ENCODE results near the gene DDX54. TPM values are rescaled to one million over a fixed set of nuclear protein-coding genes. Genes with fewer than 3 reads are reported as not detected.

Gene DDX54
- total RNA-seq, 1 experiment from 2014 or later, result 151 TPM

- no peak for TF ChIP-seq ATF1 (CRISPR knock-in tag; IDR thresholded peaks at IDR 0.05)
- no peak for TF ChIP-seq MYBL2 (CRISPR knock-in tag; IDR thresholded peaks at IDR 0.05)
- TF ChIP-seq ELF4 (CRISPR knock-in tag; IDR thresholded peaks at IDR 0.05; ENCODE audit: low read depth), result no peak
- TF ChIP-seq GTF2I (CRISPR knock-in tag; conservative IDR thresholded peaks at IDR 0.05), result no peak
- no peak for TF ChIP-seq ZBTB21 (CRISPR knock-in tag; IDR thresholded peaks at IDR 0.05; ENCODE audit: borderline replicate concordance)
- TF ChIP-seq ZNF263 (CRISPR knock-in tag; IDR thresholded peaks at IDR 0.05; ENCODE audit: low read depth), result no peak
- no peak for TF ChIP-seq NR2C2 (CRISPR knock-in tag; IDR thresholded peaks at IDR 0.05)
- no peak for TF ChIP-seq ZNF121 (CRISPR knock-in tag; IDR thresholded peaks at IDR 0.05)
- TF ChIP-seq ETV6 (CRISPR knock-in tag; IDR thresholded peaks at IDR 0.05), result no peak
- TF ChIP-seq JUN (CRISPR knock-in tag; IDR thresholded peaks at IDR 0.05), result no peak
- TF ChIP-seq, protein P1, sequence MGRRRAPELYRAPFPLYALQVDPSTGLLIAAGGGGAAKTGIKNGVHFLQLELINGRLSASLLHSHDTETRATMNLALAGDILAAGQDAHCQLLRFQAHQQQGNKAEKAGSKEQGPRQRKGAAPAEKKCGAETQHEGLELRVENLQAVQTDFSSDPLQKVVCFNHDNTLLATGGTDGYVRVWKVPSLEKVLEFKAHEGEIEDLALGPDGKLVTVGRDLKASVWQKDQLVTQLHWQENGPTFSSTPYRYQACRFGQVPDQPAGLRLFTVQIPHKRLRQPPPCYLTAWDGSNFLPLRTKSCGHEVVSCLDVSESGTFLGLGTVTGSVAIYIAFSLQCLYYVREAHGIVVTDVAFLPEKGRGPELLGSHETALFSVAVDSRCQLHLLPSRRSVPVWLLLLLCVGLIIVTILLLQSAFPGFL (CRISPR knock-in tag; IDR thresholded peaks at IDR 0.05; ENCODE audit: borderline replicate concordance), result no peak
These were observed 9.7 kb upstream of the DDX54 start (continued) for GRCh38 chr12:113194971-113195391.

DNA sequence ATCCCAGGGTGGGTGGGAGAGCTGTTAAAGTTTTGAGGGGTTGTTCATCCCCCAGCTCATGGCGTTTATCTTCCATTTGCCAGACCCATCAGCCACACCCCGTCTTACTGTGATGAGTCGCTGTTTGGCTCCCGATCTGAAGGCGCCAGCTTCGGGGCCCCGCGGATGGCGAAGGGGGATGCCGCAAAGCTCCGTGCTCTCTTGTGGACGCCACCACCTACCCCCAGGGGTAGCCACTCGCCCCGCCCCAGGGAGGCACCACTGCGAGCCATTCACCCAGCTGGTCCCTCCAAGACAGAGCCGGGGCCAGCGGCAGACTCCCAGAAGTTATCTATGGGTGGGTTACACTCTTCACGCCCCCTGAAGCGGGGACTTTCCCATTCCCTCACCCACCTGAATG, 5.9 kb upstream of the DDX54 start:
- Mint-ChIP-seq H3K27me3 (ENCODE audit: low read depth) (no peaks in the 10 kb centered on the region), H3K27ac (no peak overlapping the region), H3K4me1 (peaks cover 16% of the 10 kb centered on the region), H3K9me3 (no peaks in the 10 kb centered on the region), H3K4me3 (no peak overlapping the region), H3K36me3 (peaks cover 33% of the 10 kb centered on the region)
- ATAC-seq, result no peak
- CTCF ChIA-PET, result interaction anchor here (1.3 kb wide), 2 partner anchors 98 to 234 kb away, joined by 3 read pairs; no protein-coding TSS in a partner anchor
- POLR2A ChIA-PET, result interaction anchor here (0.8 kb wide), 1 partner anchor 28 kb away, joined by 4 read pairs; no protein-coding TSS in a partner anchor
- no peak for DNase-seq (ENCODE audit: low spot score)
- TF ChIP-seq RELA (CRISPR knock-in tag; IDR thresholded peaks at IDR 0.05; ENCODE audit: borderline replicate concordance), result no peak
- TF ChIP-seq, protein P2, sequence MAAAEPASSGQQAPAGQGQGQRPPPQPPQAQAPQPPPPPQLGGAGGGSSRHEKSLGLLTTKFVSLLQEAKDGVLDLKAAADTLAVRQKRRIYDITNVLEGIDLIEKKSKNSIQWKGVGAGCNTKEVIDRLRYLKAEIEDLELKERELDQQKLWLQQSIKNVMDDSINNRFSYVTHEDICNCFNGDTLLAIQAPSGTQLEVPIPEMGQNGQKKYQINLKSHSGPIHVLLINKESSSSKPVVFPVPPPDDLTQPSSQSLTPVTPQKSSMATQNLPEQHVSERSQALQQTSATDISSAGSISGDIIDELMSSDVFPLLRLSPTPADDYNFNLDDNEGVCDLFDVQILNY (CRISPR knock-in tag; IDR thresholded peaks at IDR 0.05), result no peak
- TF ChIP-seq, protein P3, sequence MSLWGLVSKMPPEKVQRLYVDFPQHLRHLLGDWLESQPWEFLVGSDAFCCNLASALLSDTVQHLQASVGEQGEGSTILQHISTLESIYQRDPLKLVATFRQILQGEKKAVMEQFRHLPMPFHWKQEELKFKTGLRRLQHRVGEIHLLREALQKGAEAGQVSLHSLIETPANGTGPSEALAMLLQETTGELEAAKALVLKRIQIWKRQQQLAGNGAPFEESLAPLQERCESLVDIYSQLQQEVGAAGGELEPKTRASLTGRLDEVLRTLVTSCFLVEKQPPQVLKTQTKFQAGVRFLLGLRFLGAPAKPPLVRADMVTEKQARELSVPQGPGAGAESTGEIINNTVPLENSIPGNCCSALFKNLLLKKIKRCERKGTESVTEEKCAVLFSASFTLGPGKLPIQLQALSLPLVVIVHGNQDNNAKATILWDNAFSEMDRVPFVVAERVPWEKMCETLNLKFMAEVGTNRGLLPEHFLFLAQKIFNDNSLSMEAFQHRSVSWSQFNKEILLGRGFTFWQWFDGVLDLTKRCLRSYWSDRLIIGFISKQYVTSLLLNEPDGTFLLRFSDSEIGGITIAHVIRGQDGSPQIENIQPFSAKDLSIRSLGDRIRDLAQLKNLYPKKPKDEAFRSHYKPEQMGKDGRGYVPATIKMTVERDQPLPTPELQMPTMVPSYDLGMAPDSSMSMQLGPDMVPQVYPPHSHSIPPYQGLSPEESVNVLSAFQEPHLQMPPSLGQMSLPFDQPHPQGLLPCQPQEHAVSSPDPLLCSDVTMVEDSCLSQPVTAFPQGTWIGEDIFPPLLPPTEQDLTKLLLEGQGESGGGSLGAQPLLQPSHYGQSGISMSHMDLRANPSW (CRISPR knock-in tag; conservative IDR thresholded peaks at IDR 0.05; ENCODE audit: low read depth), result no peak
- TF ChIP-seq, protein P4, sequence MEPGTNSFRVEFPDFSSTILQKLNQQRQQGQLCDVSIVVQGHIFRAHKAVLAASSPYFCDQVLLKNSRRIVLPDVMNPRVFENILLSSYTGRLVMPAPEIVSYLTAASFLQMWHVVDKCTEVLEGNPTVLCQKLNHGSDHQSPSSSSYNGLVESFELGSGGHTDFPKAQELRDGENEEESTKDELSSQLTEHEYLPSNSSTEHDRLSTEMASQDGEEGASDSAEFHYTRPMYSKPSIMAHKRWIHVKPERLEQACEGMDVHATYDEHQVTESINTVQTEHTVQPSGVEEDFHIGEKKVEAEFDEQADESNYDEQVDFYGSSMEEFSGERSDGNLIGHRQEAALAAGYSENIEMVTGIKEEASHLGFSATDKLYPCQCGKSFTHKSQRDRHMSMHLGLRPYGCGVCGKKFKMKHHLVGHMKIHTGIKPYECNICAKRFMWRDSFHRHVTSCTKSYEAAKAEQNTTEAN (CRISPR knock-in tag; IDR thresholded peaks at IDR 0.05), result no peak
- no peak for TF ChIP-seq TEAD4 (CRISPR knock-in tag; IDR thresholded peaks at IDR 0.05)
- no peak for TF ChIP-seq FOXP1 (CRISPR knock-in tag; IDR thresholded peaks at IDR 0.05; ENCODE audit: borderline replicate concordance)
- TF ChIP-seq, protein P5, sequence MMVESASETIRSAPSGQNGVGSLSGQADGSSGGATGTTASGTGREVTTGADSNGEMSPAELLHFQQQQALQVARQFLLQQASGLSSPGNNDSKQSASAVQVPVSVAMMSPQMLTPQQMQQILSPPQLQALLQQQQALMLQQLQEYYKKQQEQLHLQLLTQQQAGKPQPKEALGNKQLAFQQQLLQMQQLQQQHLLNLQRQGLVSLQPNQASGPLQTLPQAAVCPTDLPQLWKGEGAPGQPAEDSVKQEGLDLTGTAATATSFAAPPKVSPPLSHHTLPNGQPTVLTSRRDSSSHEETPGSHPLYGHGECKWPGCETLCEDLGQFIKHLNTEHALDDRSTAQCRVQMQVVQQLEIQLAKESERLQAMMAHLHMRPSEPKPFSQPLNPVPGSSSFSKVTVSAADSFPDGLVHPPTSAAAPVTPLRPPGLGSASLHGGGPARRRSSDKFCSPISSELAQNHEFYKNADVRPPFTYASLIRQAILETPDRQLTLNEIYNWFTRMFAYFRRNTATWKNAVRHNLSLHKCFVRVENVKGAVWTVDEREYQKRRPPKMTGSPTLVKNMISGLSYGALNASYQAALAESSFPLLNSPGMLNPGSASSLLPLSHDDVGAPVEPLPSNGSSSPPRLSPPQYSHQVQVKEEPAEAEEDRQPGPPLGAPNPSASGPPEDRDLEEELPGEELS (CRISPR knock-in tag; IDR thresholded peaks at IDR 0.05), result no peak
- TF ChIP-seq NR1H2 (CRISPR knock-in tag; IDR thresholded peaks at IDR 0.05), result no peak
- TF ChIP-seq ZNF232 (CRISPR knock-in tag; IDR thresholded peaks at IDR 0.05), result no peak
- no peak for TF ChIP-seq MLX (CRISPR knock-in tag; IDR thresholded peaks at IDR 0.05)
- no peak for TF ChIP-seq EMX1 (CRISPR knock-in tag; IDR thresholded peaks at IDR 0.05)
- no peak for TF ChIP-seq AR (CRISPR knock-in tag; IDR thresholded peaks at IDR 0.05)
- TF ChIP-seq TCF7 (CRISPR knock-in tag; IDR thresholded peaks at IDR 0.05; ENCODE audit: low read depth), result no peak
- TF ChIP-seq, protein P6, sequence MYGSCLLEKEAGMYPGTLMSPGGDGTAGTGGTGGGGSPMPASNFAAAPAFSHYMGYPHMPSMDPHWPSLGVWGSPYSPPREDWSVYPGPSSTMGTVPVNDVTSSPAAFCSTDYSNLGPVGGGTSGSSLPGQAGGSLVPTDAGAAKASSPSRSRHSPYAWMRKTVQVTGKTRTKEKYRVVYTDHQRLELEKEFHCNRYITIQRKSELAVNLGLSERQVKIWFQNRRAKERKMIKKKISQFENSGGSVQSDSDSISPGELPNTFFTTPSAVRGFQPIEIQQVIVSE (CRISPR knock-in tag; IDR thresholded peaks at IDR 0.05; ENCODE audit: borderline replicate concordance), result no peak
- TF ChIP-seq NR2C2 (CRISPR knock-in tag; IDR thresholded peaks at IDR 0.05), result no peak

All from WTC11 (cell line).